A549 (cell line): ENCODE results near the gene PATJ. TPM values are rescaled to one million over a fixed set of nuclear protein-coding genes. Genes with fewer than 3 reads are reported as not detected.
"Not testable (repeated sequence)": the region's sequence is repeated elsewhere in the genome, so short reads cannot be mapped to it uniquely, and the experiment has no call there.

ENCODE experiments used
- ATAC-seq, 2 experiments: fragments of 200-7000 bp in 1 of 2; fragments of >200 bp in 1 of 2; cut with Nextera tagmentation in 1 of 2; cut with Tn5 transposase in 1 of 2; 3 replicates each; pipeline versions ENCODE4 v1.8.0 to v1.9.1; 2018 to 2020; ENCODE audit warnings: mild to moderate bottlenecking in 1 of 2, moderate library complexity in 1 of 2
- CTCF ChIA-PET: fragments of 300-600 bp; sonication (Branson Sonifier 250); formaldehyde crosslinking; extraction: SDS; loops from one replicate; lab custom pipeline; 2021; ENCODE audit warnings: antibody characterized with exemption, inconsistent platforms; lab: Yijun Ruan, JAX
- POLR2A ChIA-PET: fragments of 350-600 bp; formaldehyde crosslinking; extraction: SDS; loops from one replicate; lab custom pipeline; 2021; ENCODE audit warnings: antibody characterized with exemption, inconsistent platforms; lab: Yijun Ruan, JAX
- DNase-seq, 2 experiments: peaks; one replicate each; pipeline versions ENCODE4 v3.0.0 to v3.0.0-alpha.2; 2011 to 2016; ENCODE audit warnings: low read depth in 1 of 2, low spot score in 1 of 2
- FAIRE-seq: peaks from 2 replicates; lab custom pipeline; 2011; peaks lifted over from hg19 to GRCh38; lab: Jason Lieb, UNC
- H3K27ac ChIP-seq, 2 experiments: fragments of >200 bp; sonication (Bioruptor Twin); formaldehyde crosslinking; 3 replicates each; pipeline ENCODE4 v1.5.1; 2016 to 2017
- H3K4me1 ChIP-seq: fragments of >200 bp; sonication (Bioruptor Twin); formaldehyde crosslinking; 3 replicates; pipeline ENCODE4 v1.6.1; 2016
- H3K4me2 ChIP-seq: fragments of >200 bp; sonication (Bioruptor Twin); formaldehyde crosslinking; 3 replicates; pipeline ENCODE4 v1.6.1; 2016
- H3K4me3 ChIP-seq: fragments of >200 bp; sonication (Bioruptor Twin); formaldehyde crosslinking; 3 replicates; pipeline ENCODE4 v1.5.1; 2016
- H3K9me3 ChIP-seq: fragments of >200 bp; sonication (Bioruptor Twin); formaldehyde crosslinking; 3 replicates; pipeline ENCODE4 v1.6.1; 2016
- CHD4 ChIP-seq: fragments of 200-600 bp; sonication (generic); IDR thresholded peaks from 2 replicates; pipeline ENCODE4 v1.6.1; 2016; ENCODE audit warnings: antibody characterized with exemption, mild to moderate bottlenecking, borderline replicate concordance
- EHF ChIP-seq: fragments of 250-450 bp; sonication (Bioruptor Pico); IDR thresholded peaks from 2 replicates; pipeline ENCODE4 v1.5.0; 2020; ENCODE audit warnings: mild to moderate bottlenecking
- ESRRA ChIP-seq: fragments of 150-350 bp; IDR thresholded peaks from 2 replicates; pipeline ENCODE4 v1.6.1; 2014; ENCODE audit warnings: mild to moderate bottlenecking, low read length, borderline replicate concordance
- FOXS1 ChIP-seq: fragments of 250-450 bp; sonication (Bioruptor Pico); IDR thresholded peaks from 2 replicates; pipeline ENCODE4 v1.5.0; 2020; ENCODE audit warnings: mild to moderate bottlenecking, moderate library complexity
- GATA3 ChIP-seq: IDR thresholded peaks from 2 replicates; pipeline ENCODE4 v1.6.1; 2012; ENCODE audit warnings: borderline replicate concordance
- HDAC2 ChIP-seq: fragments of 200-600 bp; sonication (generic); IDR thresholded peaks from 2 replicates; pipeline ENCODE4 v1.6.1; 2016
- HOXB13 ChIP-seq: fragments of 250-450 bp; sonication (Bioruptor Pico); IDR thresholded peaks from 2 replicates; pipeline ENCODE4 v1.5.0; 2020; ENCODE audit warnings: low read depth, mild to moderate bottlenecking, moderate library complexity
- JUNB ChIP-seq: fragments of >200 bp; sonication (Bioruptor Twin); formaldehyde crosslinking; IDR thresholded peaks from 2 replicates; pipeline ENCODE4 v1.6.1; 2016
- MAFK ChIP-seq: fragments of 450-650 bp; IDR thresholded peaks from 2 replicates; pipeline ENCODE4 v1.6.1; 2014; ENCODE audit not compliant: partially characterized antibody
- RARB ChIP-seq: fragments of 250-450 bp; sonication (Bioruptor Pico); IDR thresholded peaks from 2 replicates; pipeline ENCODE4 v1.8.0; 2021; ENCODE audit warnings: mild to moderate bottlenecking, moderate library complexity
- RCOR1 ChIP-seq: fragments of 150-350 bp; IDR thresholded peaks from 2 replicates; pipeline ENCODE4 v1.6.1; 2014; ENCODE audit warnings: antibody characterized with exemption, low read length, low read depth
- RFX5 ChIP-seq: fragments of 450-650 bp; IDR thresholded peaks from 2 replicates; pipeline ENCODE4 v1.7.1; 2014; ENCODE audit warnings: antibody characterized with exemption, mild to moderate bottlenecking, moderate library complexity
- SMC3 ChIP-seq: fragments of >200 bp; sonication (Bioruptor Twin); formaldehyde crosslinking; IDR thresholded peaks from 3 replicates; pipeline ENCODE4 v1.6.1; 2018; ENCODE audit warnings: inconsistent platforms
- SREBF2 ChIP-seq: fragments of 450-650 bp; IDR thresholded peaks from 2 replicates; pipeline ENCODE4 v1.6.1; 2014; ENCODE audit warnings: mild to moderate bottlenecking, moderate library complexity
- TFCP2L1 ChIP-seq: fragments of 250-450 bp; sonication (Bioruptor Pico); IDR thresholded peaks from 2 replicates; pipeline ENCODE4 v1.5.0; 2021; ENCODE audit warnings: mild to moderate bottlenecking
- TP53 ChIP-seq: fragments of 250-450 bp; sonication (Bioruptor Pico); IDR thresholded peaks from 2 replicates; pipeline ENCODE4 v1.5.0; 2021; ENCODE audit warnings: mild to moderate bottlenecking, moderate library complexity
- ZC3H11A ChIP-seq: fragments of 450-650 bp; IDR thresholded peaks from 2 replicates; pipeline ENCODE4 v1.6.1; 2014; ENCODE audit warnings: antibody characterized with exemption, mild to moderate bottlenecking
- ZFP36 ChIP-seq: fragments of 450-650 bp; IDR thresholded peaks from 2 replicates; pipeline ENCODE4 v1.6.1; 2014; ENCODE audit warnings: borderline replicate concordance; ENCODE audit not compliant: partially characterized antibody
- ZSCAN20 ChIP-seq: fragments of 250-450 bp; sonication (Bioruptor Pico); IDR thresholded peaks from 2 replicates; pipeline ENCODE4 v1.8.0; 2022; ENCODE audit warnings: mild to moderate bottlenecking, moderate library complexity
- WGBS: methylation state at CpG from one replicate; pipeline ENCODE4 v1.1.6; 2017; ENCODE audit errors: missing lambda C conversion rate; 5-methylcytosine and 5-hydroxymethylcytosine counted together
- polyA plus RNA-seq, 4 experiments: library from polyadenylated mRNA; depleted of rRNA in 3 of 4; stranded (reverse); fragments of >200 nt; fragmentation: RNase III in 1 of 4; extraction: RNeasy Plus Mini Kit Qiagen cat#74134 plus additional on column Dnase treatment in 1 of 4; gene quantifications; 2 replicates in 3 of 4; 3 replicates in 1 of 4; pipeline ENCODE4 v1.2.3, GENCODE V29; 2011 to 2017
- TF ChIP-seq, protein P1 (sequence below): fragments of >200 bp; sonication (Bioruptor Twin); formaldehyde crosslinking; IDR thresholded peaks from 3 replicates; pipeline ENCODE4 v1.5.1; 2016
- TF ChIP-seq, protein P2 (sequence below): fragments of 250-450 bp; sonication (Bioruptor Pico); IDR thresholded peaks from 2 replicates; pipeline ENCODE4 v1.5.0; 2020; ENCODE audit warnings: low read depth, mild to moderate bottlenecking, moderate library complexity
- TF ChIP-seq, protein P3 (sequence below): fragments of >200 bp; sonication (Bioruptor Twin); formaldehyde crosslinking; IDR thresholded peaks from 2 replicates; pipeline ENCODE4 v1.6.1; 2016
- TF ChIP-seq, protein P4 (sequence below): IDR thresholded peaks from 2 replicates; pipeline ENCODE4 v1.6.1; 2012

The PATJ gene
- polyA plus RNA-seq, 2 of the 4 experiments (the other 2 are of a cell fraction): 6.0 to 14.7 TPM

- 84% methylated on average over 10 of the region's 10 CpGs for WGBS
- no peak overlapping the region for H3K4me2 ChIP-seq
- TF ChIP-seq GATA3: no peak
- no peak for TF ChIP-seq ZFP36
- no peak for TF ChIP-seq HDAC2
- no peak for TF ChIP-seq JUNB
- TF ChIP-seq, protein P1, sequence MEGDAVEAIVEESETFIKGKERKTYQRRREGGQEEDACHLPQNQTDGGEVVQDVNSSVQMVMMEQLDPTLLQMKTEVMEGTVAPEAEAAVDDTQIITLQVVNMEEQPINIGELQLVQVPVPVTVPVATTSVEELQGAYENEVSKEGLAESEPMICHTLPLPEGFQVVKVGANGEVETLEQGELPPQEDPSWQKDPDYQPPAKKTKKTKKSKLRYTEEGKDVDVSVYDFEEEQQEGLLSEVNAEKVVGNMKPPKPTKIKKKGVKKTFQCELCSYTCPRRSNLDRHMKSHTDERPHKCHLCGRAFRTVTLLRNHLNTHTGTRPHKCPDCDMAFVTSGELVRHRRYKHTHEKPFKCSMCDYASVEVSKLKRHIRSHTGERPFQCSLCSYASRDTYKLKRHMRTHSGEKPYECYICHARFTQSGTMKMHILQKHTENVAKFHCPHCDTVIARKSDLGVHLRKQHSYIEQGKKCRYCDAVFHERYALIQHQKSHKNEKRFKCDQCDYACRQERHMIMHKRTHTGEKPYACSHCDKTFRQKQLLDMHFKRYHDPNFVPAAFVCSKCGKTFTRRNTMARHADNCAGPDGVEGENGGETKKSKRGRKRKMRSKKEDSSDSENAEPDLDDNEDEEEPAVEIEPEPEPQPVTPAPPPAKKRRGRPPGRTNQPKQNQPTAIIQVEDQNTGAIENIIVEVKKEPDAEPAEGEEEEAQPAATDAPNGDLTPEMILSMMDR: no peak
- TF ChIP-seq, all 56 proteins: peak for 0
- ChIA-PET POLR2A (no interaction called here), CTCF (interaction anchor here (0.9 kb wide), 1 partner anchor 132 kb away, joined by 3 read pairs; no protein-coding TSS in a partner anchor)
- Histone ChIP-seq H3K27ac (no peak overlapping the region), H3K9me3 (no peaks in the 10 kb centered on the region), H3K4me3 (no peak overlapping the region), H3K4me1 (no peaks in the 10 kb centered on the region)
- DNase-seq (no peak), FAIRE-seq (no peak), ATAC-seq (no peak)
Observed at GRCh38 chr1:61797045-61797755, 54.9 kb downstream of the PATJ start.

DNA sequence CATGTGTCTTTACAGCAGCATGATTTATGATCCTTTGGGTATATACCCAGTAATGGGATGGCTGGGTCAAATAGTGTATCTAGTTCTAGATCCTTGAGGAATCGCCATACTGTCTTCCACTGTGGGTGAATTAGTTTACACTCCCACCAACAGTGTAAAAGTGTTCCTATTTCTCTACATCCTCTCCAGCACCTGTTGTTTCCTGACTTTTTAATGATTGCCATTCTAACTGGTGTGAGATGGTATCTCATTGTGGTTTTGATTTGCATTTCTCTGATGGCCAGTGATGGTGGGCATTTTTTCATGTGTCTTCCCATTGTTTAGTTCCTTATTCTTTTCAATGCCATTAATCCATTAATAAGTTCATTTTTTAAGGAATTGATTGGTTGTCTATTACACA lies 58.8 kb downstream of the PATJ start:
- H3K4me2 ChIP-seq, ATAC-seq, H3K27ac ChIP-seq, H3K4me3 ChIP-seq, H3K9me3 ChIP-seq, CTCF ChIA-PET, DNase-seq, POLR2A ChIA-PET, FAIRE-seq, H3K4me1 ChIP-seq: not testable (repeated sequence)
- WGBS: 88% methylated on average over 1 of the region's 1 CpG

GRCh38 chr1:61807606-61808140 lies 65.4 kb downstream of the PATJ start:
- ATAC-seq (no peak), DNase-seq (no peak), FAIRE-seq (no peak)
- ChIA-PET POLR2A (no interaction called here), CTCF (interaction anchor here (1.1 kb wide), 1 partner anchor 16 kb away, joined by 3 read pairs; no protein-coding TSS in a partner anchor)
- H3K4me3 ChIP-seq: no peak overlapping the region
- H3K27ac ChIP-seq: no peak overlapping the region
- TF ChIP-seq ESRRA: no peak
- TF ChIP-seq, protein P2, sequence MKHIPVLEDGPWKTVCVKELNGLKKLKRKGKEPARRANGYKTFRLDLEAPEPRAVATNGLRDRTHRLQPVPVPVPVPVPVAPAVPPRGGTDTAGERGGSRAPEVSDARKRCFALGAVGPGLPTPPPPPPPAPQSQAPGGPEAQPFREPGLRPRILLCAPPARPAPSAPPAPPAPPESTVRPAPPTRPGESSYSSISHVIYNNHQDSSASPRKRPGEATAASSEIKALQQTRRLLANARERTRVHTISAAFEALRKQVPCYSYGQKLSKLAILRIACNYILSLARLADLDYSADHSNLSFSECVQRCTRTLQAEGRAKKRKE (CRISPR knock-in tag): no peak
- TF ChIP-seq MAFK: no peak
- TF ChIP-seq EHF (CRISPR knock-in tag): no peak
- TF ChIP-seq, protein P1: no peak
- no peak for TF ChIP-seq TP53 (CRISPR knock-in tag)
- TF ChIP-seq CHD4: no peak
- TF ChIP-seq SREBF2: no peak
- no peak for TF ChIP-seq HOXB13 (CRISPR knock-in tag)
- TF ChIP-seq RCOR1: no peak
- TF ChIP-seq, protein P3, sequence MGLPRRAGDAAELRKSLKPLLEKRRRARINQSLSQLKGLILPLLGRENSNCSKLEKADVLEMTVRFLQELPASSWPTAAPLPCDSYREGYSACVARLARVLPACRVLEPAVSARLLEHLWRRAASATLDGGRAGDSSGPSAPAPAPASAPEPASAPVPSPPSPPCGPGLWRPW: no peak
- no peak for TF ChIP-seq ZC3H11A
- no peak for TF ChIP-seq SMC3
- TF ChIP-seq ZSCAN20 (CRISPR knock-in tag): no peak
- no peak for TF ChIP-seq TFCP2L1 (CRISPR knock-in tag)
- TF ChIP-seq FOXS1 (CRISPR knock-in tag): no peak
- TF ChIP-seq RARB (CRISPR knock-in tag): no peak
- TF ChIP-seq, protein P4, sequence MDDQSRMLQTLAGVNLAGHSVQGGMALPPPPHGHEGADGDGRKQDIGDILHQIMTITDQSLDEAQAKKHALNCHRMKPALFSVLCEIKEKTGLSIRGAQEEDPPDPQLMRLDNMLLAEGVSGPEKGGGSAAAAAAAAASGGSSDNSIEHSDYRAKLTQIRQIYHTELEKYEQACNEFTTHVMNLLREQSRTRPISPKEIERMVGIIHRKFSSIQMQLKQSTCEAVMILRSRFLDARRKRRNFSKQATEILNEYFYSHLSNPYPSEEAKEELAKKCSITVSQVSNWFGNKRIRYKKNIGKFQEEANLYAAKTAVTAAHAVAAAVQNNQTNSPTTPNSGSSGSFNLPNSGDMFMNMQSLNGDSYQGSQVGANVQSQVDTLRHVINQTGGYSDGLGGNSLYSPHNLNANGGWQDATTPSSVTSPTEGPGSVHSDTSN: no peak
- TF ChIP-seq RFX5: no peak
- no peak for TF ChIP-seq JUNB
- 90% methylated on average over 4 of the region's 4 CpGs for WGBS
- H3K4me2 ChIP-seq: no peak overlapping the region
- H3K9me3 ChIP-seq: no peaks in the 10 kb centered on the region
- no peaks in the 10 kb centered on the region for H3K4me1 ChIP-seq
